ENCODE data around the gene SEC16A. TPM values are rescaled to one million over a fixed set of nuclear protein-coding genes. Genes with fewer than 3 reads are reported as not detected.

The SEC16A gene
- total RNA-seq, 4 donors from 2014 or later: 35.5 to 71.0 (median 50.5) TPM

DNA sequence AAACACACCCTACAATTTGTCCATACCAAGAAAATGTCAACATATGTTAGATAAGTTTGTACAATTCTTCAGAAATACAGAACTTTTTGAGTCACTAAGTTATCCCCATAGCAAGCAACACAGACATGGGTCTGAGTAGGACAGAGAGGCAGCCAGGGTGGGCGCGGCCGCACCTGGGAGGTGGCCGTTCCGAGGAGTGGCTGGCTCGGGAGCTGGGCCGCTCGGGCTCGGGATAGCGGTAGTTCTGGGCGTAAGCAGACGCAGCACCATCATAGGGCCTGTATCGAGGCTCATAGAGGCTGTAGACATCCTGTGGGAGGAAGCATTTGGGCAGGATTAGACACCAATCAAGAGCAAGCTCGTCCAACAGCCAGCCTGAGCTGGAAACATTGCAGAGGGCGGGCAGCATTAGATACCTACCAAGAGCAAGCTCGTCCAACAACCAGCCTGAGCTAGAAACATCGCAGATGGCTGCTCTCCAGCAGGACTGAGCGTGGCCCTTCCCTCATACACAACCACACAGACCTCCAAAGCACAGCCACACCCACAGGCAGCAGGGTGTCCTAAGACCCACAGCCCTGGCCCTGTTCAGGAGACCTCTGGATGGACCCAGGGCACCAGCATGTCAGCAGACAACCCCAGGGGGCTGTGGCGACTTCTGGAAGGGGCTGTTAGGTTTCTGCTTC lies 10.9 kb downstream of the SEC16A start:
- no peak for ATAC-seq
- 90 to 100% methylated on average over 2 of the region's 19 CpGs for WGBS, 2 donors (ENCODE audit: low coverage in 1 of 2)
- H3K36me3 ChIP-seq: peaks cover 0 to 100% of the 10 kb centered on the region in 2 donors

DNA sequence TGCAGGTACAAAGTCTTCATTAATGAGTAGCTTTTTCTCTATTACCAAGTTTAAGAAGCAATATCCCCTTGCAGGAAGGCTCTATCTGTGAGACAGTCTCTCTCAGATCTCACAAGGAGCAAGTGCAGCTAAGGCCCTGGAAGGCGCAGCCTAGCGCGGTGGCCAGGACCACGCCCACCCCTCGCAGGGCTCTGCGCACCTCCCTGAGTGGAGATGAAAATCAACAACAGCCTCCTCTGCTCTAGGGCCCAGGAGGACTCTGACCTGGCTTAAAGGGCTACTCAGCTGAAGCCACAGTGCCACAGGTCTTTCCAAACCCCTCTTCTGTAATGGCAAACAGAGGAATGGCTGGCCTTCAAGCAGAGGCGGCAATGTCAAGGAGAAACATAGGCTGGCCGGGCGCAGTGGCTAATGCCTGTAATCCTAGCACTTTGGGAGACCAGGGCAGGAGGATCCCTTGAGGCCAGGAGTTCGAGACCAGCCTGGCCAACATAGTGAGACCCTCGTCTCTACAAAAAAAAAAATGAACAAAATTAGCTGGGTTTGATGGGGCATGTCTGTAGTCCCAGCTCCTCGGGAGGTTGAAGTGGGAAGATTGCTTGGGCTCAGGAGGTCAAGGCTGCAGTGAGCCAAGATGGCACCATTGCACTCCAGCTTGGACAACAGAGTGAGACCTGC lies 11.9 kb downstream of the SEC16A start:
- Histone ChIP-seq H3K36me3 (peaks cover 0 to 100% of the 10 kb centered on the region in 2 donors), H3K4me3 (no peak overlapping the region), H3K9me3 (no peaks in the 10 kb centered on the region), H3K4me1 (no peaks in the 10 kb centered on the region), H3K27me3 (no peaks in the 10 kb centered on the region), H3K27ac (no peak overlapping the region)
- 84 to 96% methylated on average over 5 of the region's 12 CpGs for WGBS, 2 donors (ENCODE audit: low coverage in 1 of 2)
- ATAC-seq: no peak
- TF ChIP-seq, protein P1, sequence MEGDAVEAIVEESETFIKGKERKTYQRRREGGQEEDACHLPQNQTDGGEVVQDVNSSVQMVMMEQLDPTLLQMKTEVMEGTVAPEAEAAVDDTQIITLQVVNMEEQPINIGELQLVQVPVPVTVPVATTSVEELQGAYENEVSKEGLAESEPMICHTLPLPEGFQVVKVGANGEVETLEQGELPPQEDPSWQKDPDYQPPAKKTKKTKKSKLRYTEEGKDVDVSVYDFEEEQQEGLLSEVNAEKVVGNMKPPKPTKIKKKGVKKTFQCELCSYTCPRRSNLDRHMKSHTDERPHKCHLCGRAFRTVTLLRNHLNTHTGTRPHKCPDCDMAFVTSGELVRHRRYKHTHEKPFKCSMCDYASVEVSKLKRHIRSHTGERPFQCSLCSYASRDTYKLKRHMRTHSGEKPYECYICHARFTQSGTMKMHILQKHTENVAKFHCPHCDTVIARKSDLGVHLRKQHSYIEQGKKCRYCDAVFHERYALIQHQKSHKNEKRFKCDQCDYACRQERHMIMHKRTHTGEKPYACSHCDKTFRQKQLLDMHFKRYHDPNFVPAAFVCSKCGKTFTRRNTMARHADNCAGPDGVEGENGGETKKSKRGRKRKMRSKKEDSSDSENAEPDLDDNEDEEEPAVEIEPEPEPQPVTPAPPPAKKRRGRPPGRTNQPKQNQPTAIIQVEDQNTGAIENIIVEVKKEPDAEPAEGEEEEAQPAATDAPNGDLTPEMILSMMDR (IDR thresholded peaks at IDR 0.05): no peak
- TF ChIP-seq POLR2A (IDR thresholded peaks at IDR 0.05) (no peak), POLR2AphosphoS5 (IDR thresholded peaks at IDR 0.05) (no peak), EP300 (IDR thresholded peaks at IDR 0.05) (no peak)

More for the DNA sequence above, 10.9 kb downstream of the SEC16A start:
- no peak for TF ChIP-seq POLR2A (IDR thresholded peaks at IDR 0.05)
- TF ChIP-seq EP300 (IDR thresholded peaks at IDR 0.05): no peak
- TF ChIP-seq, protein P1 (IDR thresholded peaks at IDR 0.05): no peak
- TF ChIP-seq POLR2AphosphoS5 (IDR thresholded peaks at IDR 0.05): no peak
- no peaks in the 10 kb centered on the region for H3K4me1 ChIP-seq
- no peaks in the 10 kb centered on the region for H3K9me3 ChIP-seq
- H3K4me3 ChIP-seq: no peak overlapping the region
- H3K27ac ChIP-seq: no peak overlapping the region
- H3K27me3 ChIP-seq: no peaks in the 10 kb centered on the region

DNA sequence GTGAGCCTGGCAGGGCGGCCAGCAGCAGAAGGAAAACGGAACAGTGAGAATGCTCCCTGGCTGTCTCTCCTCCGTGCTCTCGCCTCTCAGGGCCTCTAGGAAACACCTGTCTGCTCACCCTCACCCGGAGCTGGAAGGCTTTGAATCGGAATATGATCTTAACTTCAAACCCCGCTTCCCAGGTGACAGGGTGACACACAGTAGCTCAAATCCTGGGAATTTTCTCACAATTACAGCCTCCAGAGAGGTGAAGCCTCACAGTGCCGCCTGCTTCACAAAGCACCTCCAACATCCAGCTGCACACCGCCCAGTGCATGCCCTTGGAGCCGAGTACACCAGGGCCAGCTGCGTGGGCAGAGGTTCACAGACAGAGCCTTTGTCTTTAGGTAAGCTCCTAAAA lies 12.5 kb downstream of the SEC16A start:
- 67% methylated on average over 1 of the region's 11 CpGs; no CpG with 5 or more reads in 1 of the 2 donors for WGBS, 2 donors (ENCODE audit: low coverage in 1 of 2)

DNA sequence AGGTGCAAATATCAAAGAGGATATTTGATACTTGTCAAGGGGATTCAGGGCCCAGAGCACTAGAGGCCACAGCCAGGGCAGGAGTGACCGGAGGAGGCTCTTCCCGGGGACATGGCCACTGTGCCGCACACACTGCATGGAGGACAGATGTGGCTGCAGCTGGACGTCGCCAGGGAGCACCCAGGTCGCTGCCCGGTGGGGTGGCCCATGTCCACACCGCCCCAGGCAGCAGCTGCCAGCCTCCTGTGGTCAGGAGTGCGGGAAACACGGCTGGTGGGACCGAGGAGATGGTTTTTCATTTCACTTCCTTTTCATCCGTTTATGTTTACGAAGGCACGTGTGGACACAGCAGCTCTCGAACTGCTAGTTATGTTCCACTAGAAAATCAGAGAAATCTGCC lies 15.1 kb downstream of the SEC16A start:
- H3K36me3 ChIP-seq: peaks cover 0 to 100% of the 10 kb centered on the region in 2 donors
- 74 to 80% methylated on average over 7 of the region's 15 CpGs for WGBS, 2 donors (ENCODE audit: low coverage in 1 of 2)
- no peak overlapping the region for H3K27ac ChIP-seq
- H3K4me3 ChIP-seq: no peak overlapping the region
- no peak for ATAC-seq
- H3K27me3 ChIP-seq: no peaks in the 10 kb centered on the region
- H3K9me3 ChIP-seq: no peaks in the 10 kb centered on the region
- no peaks in the 10 kb centered on the region for H3K4me1 ChIP-seq
- TF ChIP-seq EP300 (IDR thresholded peaks at IDR 0.05) (no peak), POLR2AphosphoS5 (IDR thresholded peaks at IDR 0.05) (no peak), POLR2A (IDR thresholded peaks at IDR 0.05) (no peak)
- TF ChIP-seq, protein P1 (IDR thresholded peaks at IDR 0.05): no peak

More for the DNA sequence above, 12.5 kb downstream of the SEC16A start:
- TF ChIP-seq, protein P1 (IDR thresholded peaks at IDR 0.05): no peak
- TF ChIP-seq POLR2A (IDR thresholded peaks at IDR 0.05) (no peak), EP300 (IDR thresholded peaks at IDR 0.05) (no peak), POLR2AphosphoS5 (IDR thresholded peaks at IDR 0.05) (no peak)
- Histone ChIP-seq H3K36me3 (peaks cover 0 to 100% of the 10 kb centered on the region in 2 donors), H3K4me1 (no peaks in the 10 kb centered on the region), H3K27me3 (no peaks in the 10 kb centered on the region), H3K9me3 (no peaks in the 10 kb centered on the region), H3K4me3 (no peak overlapping the region), H3K27ac (no peak overlapping the region)
- ATAC-seq: no peak
